Fibroblast of mammary gland (primary cell): ENCODE results near the gene KHDRBS2.

Experiments
- DNase-seq: peaks from one replicate; pipeline ENCODE4 v3.0.0-alpha.2; 2010; ENCODE audit warnings: low read depth
- H3K4me3 ChIP-seq: 2 replicates; pipeline ENCODE4 v1.5.1; 2011; ENCODE audit warnings: low read depth, mild to moderate bottlenecking, low read length, moderate library complexity; ENCODE audit not compliant: control insufficient read depth
- TF ChIP-seq, protein P1 (sequence below): conservative IDR thresholded peaks from 2 replicates; pipeline ENCODE4 v1.5.1; 2011; ENCODE audit warnings: low read depth, low read length, inconsistent platforms; ENCODE audit not compliant: control insufficient read depth, insufficient read depth

Gene KHDRBS2

DNA sequence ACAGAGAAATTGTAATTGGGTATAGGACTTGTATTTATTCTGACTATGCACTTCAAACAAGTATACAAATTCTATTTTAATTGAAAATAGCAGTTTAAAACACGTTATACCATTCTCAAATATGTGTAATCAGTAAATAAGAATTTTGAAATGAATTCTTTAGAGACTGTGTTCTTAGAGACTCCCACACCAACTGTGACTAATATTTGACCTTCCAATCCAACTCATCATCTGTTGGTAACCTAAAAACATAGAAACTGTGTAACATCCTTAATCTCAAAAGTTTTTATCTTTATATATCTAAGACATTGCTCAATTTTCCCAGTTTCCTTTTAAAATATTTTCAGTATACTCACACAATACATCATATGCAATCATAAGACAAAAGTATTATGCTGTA, 83.9 kb downstream of the KHDRBS2 start:
- no peak overlapping the region for H3K4me3 ChIP-seq
- no peak for DNase-seq
- TF ChIP-seq, protein P1, sequence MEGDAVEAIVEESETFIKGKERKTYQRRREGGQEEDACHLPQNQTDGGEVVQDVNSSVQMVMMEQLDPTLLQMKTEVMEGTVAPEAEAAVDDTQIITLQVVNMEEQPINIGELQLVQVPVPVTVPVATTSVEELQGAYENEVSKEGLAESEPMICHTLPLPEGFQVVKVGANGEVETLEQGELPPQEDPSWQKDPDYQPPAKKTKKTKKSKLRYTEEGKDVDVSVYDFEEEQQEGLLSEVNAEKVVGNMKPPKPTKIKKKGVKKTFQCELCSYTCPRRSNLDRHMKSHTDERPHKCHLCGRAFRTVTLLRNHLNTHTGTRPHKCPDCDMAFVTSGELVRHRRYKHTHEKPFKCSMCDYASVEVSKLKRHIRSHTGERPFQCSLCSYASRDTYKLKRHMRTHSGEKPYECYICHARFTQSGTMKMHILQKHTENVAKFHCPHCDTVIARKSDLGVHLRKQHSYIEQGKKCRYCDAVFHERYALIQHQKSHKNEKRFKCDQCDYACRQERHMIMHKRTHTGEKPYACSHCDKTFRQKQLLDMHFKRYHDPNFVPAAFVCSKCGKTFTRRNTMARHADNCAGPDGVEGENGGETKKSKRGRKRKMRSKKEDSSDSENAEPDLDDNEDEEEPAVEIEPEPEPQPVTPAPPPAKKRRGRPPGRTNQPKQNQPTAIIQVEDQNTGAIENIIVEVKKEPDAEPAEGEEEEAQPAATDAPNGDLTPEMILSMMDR = no peak

DNA sequence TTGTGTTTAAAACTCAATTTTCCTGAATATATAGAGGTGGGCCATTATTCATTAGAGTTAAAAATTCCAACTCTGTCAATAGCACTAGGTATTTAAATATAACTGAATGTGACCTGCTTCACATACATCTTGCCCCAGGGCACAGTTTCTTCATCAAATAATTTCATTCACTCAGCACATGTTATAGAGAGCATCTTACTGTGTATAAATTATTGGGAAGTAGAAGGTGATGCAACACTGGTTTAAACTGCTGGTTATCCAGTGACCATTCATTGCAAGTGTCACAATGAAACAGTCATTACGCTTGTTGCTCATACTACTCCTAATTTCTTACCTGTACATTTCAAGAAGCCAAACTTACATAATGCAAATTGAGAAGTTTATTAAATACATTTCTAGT, 93.4 kb downstream of the KHDRBS2 start:
- TF ChIP-seq, protein P1 = no peak
- H3K4me3 ChIP-seq = no peak overlapping the region
- DNase-seq = no peak

DNA sequence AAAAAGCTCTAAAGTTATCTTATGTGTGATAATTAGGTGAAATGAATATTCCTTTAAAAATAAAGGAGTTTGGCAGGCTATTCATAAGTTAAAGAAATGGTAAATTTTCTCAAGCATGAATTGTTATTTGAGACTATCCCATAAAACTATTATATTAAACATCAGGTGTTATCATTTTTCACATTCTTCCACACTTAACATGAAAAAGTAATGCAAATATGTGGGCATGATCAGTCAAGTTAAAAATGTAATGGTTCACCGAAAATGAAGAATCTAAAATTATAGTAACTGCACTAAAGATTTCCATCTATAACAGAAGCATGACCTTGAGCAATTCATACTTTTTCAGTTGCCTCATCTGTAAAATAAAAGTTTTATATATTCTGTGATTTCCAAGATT, 110.8 kb downstream of the KHDRBS2 start:
- TF ChIP-seq, protein P1 = no peak
- no peak for DNase-seq
- no peak overlapping the region for H3K4me3 ChIP-seq

DNA sequence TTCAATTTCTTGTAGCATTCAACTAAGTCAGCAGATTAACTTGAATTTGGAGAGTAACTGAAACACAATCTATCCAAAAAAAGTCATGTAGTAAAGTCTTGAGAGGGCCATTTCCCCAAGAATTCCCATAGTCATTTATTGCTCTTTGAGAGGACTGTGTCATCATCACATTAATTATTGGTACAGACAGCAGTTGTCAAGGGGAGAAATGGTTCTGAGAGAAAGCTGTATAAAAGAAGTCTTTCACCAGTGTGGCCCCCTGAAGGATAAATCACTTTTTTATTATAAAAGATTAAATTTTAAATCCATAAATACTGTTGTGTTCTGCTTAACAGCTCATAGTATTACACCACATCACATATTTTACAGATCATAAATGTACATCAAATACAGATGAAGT, 111.5 kb downstream of the KHDRBS2 start:
- H3K4me3 ChIP-seq = no peak overlapping the region
- TF ChIP-seq, protein P1 = no peak
- DNase-seq = no peak

DNA sequence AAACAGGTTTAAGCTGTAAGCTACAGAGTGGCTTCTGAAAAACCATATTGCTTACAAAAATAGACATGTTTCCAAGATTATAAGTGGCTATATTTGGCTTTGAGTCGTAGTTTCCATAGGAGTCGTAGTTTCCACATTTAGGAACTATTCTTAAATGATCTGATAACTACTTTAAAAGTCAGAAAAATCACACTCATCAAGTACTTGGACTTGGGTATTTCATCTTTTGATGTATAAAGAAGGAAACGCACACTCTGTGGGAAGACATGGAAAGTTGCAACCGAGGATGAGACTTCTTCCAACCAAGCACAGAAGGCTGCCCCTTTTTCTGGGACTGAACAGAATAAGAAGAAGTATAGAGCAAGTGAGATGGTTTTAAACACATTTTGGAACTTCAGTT, 118.3 kb downstream of the KHDRBS2 start:
- no peak overlapping the region for H3K4me3 ChIP-seq
- TF ChIP-seq, protein P1 = no peak
- DNase-seq = no peak

DNA sequence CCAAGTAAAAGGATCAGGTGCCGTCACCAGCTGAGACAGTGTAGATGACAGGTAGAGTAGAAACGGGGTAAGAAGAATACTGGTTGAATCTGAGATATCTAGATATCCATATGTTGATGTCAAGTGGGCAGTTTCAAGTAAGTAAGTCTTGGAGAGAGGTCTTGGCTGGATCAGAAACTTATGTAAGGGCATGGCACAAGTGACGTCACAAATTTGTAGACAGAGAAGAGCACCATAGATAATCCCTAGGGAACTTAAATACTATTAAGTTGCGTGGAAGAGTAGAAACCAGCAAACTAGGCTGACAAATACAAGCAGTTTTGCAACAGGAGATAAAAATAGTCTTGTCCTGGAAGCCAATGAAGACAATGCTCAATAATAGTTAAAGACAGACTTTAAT, 123.2 kb downstream of the KHDRBS2 start:
- no peak for DNase-seq
- H3K4me3 ChIP-seq = no peak overlapping the region
- TF ChIP-seq, protein P1 = no peak

DNA sequence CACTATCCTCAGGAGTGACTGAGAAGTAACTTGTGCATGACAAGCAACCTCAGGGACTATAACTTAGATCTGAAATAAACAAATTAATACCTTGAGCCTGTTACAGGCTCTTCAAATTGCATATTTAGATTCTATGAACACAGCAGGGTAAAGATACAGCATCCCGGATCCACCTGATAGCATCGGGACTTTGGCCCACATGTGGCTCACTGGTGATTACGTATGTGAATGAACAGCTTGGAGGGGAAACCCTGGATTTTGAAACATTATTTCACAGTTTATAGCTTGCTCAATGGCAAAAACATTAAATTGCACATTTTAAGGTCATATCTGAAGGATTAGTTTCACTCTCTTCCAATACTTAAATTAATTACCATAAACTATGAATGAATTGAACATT, 133.2 kb downstream of the KHDRBS2 start:
- no peak overlapping the region for H3K4me3 ChIP-seq
- TF ChIP-seq, protein P1 = no peak
- DNase-seq = no peak
